T-helper 1 cell treated with Interleukin-12 subunit alpha and Interleukin-12 subunit beta and Interleukin-4 antibody, amounts not matched to agents 30 μg/mL and 1 μg/mL, for 36 hours (primary cell): ENCODE results near the gene SCAMP4.
A peak's percentile ranks its signal among the peaks of the same experiment; 100 is the strongest.

Experiments used
- H3K27ac Mint-ChIP-seq: one replicate; pipeline ENCODE4 v1.8.0; 2021; ENCODE audit warnings: mild to moderate bottlenecking, mixed read lengths
- H3K27me3 Mint-ChIP-seq: one replicate; pipeline ENCODE4 v1.8.0; 2021; ENCODE audit warnings: low read depth, mixed read lengths
- H3K36me3 Mint-ChIP-seq: one replicate; pipeline ENCODE4 v1.8.0; 2021; ENCODE audit warnings: low read depth, mixed read lengths
- H3K4me1 Mint-ChIP-seq: one replicate; pipeline ENCODE4 v1.8.0; 2021; ENCODE audit warnings: low read depth, mixed read lengths
- H3K4me3 Mint-ChIP-seq: one replicate; pipeline ENCODE4 v1.8.0; 2021; ENCODE audit warnings: mild to moderate bottlenecking, moderate library complexity, mixed read lengths
- H3K9me3 Mint-ChIP-seq: one replicate; pipeline ENCODE4 v1.8.0; 2021; ENCODE audit warnings: mixed read lengths

Gene SCAMP4

GRCh38 chr19:1905110-1905862, at the start of gene SCAMP4, which contains the start of gene ADAT3:
Gene SCAMP4 (plus strand): TSS chr19:1905399. CDS start chr19:1915020, 9,621 bp downstream.
Gene ADAT3 (plus strand): TSS chr19:1905399. CDS start chr19:1912048, 6,649 bp downstream.
- peak within 1 kb of the TSS; percentile 84 for H3K27ac Mint-ChIP-seq
- peak within 1 kb of the TSS; percentile 90 for H3K4me3 Mint-ChIP-seq
- H3K9me3 Mint-ChIP-seq = no peaks in the 10 kb centered on the region
- no peaks in the 10 kb centered on the region for H3K27me3 Mint-ChIP-seq
- peaks cover 1% of the 10 kb centered on the region for H3K36me3 Mint-ChIP-seq
- H3K4me1 Mint-ChIP-seq = peaks cover 24% of the 10 kb centered on the region

DNA sequence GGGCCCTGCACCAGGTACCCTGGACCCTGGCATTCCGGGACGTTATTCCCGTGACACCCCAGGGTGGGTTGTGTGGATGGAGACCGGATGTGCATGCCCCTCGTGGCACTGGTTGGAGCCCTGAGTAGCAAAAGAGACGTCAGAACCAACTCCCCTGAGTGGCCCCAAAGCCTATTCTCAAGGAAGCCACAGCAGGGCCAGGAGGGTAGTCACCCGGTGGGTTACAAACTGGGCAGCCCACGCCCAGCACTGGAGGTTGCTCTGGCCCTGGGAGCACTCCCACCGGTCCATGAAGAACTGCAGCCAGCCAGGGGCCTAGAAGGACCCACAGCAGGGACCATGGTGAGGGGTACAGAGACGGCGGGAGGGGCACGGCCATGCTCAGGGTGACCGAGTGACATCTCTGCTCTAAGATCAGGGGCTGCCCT, 49.4 kb upstream of the SCAMP4 start:
- no peaks in the 10 kb centered on the region for H3K27me3 Mint-ChIP-seq
- H3K27ac Mint-ChIP-seq = peak overlapping the region; percentile 89
- H3K4me1 Mint-ChIP-seq = peaks cover 29% of the 10 kb centered on the region
- peak overlapping the region; percentile 79 for H3K4me3 Mint-ChIP-seq
- H3K9me3 Mint-ChIP-seq = no peaks in the 10 kb centered on the region
- peaks cover 2% of the 10 kb centered on the region for H3K36me3 Mint-ChIP-seq

- Mint-ChIP-seq H3K36me3 (peaks cover 2% of the 10 kb centered on the region), H3K9me3 (no peaks in the 10 kb centered on the region), H3K4me1 (peaks cover 28% of the 10 kb centered on the region)
Measured at GRCh38 chr19:1856345-1856697, 48.9 kb upstream of the SCAMP4 start.

DNA sequence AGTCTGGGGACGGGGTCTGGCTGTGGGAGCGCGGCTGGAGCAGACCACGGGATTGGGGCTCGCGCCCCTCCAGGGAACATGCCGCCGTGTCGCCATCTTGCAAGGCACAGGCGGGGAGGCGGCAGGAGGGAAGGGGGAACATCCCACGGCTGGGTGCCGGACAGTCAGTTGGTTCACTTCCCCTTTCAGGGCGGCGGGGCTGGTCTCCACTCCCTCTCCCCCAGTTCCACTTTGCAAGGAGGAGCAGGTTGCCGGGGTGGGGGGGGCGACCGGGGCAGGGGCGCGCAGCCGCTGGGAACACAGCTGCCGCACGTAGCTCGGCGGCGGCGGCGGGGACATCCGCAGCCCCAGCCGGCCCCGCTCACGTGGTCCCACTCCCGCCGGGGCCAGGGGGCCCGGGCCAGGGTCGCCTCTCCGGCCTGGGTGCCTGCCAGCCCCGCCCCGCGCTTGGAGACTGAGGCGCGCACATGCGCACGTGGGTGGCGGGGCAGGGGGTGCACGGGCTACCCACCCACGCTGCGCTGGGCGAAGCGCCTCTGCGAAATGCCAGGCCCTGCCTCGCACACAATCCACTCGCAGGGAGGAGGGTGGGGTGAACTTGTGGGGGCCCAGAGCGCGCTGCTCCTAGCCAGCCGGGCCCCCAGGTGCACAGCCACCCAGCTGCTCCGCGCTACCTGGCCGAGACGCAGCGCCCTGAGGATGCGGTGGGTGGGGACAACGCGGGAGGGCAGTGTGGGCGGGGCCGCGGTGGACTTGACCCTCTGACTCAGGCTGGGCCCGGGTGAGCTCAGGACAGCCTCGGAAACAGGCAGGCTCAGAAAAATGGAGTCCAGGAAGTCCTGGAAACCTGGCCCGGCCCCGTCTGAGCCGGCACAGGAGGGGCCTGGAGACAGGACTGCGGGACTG, 48.2 kb upstream of the SCAMP4 start:
- Mint-ChIP-seq H3K27me3 (no peaks in the 10 kb centered on the region), H3K36me3 (peaks cover 2% of the 10 kb centered on the region), H3K27ac (peak overlapping the region; percentile 89), H3K4me1 (peaks cover 32% of the 10 kb centered on the region), H3K9me3 (no peaks in the 10 kb centered on the region), H3K4me3 (peak overlapping the region; percentile 79)

More at GRCh38 chr19:1856345-1856697, 48.9 kb upstream of the SCAMP4 start:
- Mint-ChIP-seq H3K27ac (peak overlapping the region; percentile 89), H3K4me3 (peak overlapping the region; percentile 79), H3K27me3 (no peaks in the 10 kb centered on the region)

GRCh38 chr19:1857648-1858326, 47.4 kb upstream of the SCAMP4 start:
- Mint-ChIP-seq H3K27me3 (no peaks in the 10 kb centered on the region), H3K27ac (no peak overlapping the region), H3K36me3 (peaks cover 2% of the 10 kb centered on the region), H3K4me3 (peak overlapping the region; percentile 42), H3K4me1 (peaks cover 32% of the 10 kb centered on the region), H3K9me3 (no peaks in the 10 kb centered on the region)

GRCh38 chr19:1858412-1859081, 46.7 kb upstream of the SCAMP4 start:
- Mint-ChIP-seq H3K27me3 (no peaks in the 10 kb centered on the region), H3K9me3 (no peaks in the 10 kb centered on the region), H3K36me3 (no peaks in the 10 kb centered on the region), H3K4me3 (peak overlapping the region; percentile 46), H3K4me1 (peaks cover 26% of the 10 kb centered on the region), H3K27ac (no peak overlapping the region)

DNA sequence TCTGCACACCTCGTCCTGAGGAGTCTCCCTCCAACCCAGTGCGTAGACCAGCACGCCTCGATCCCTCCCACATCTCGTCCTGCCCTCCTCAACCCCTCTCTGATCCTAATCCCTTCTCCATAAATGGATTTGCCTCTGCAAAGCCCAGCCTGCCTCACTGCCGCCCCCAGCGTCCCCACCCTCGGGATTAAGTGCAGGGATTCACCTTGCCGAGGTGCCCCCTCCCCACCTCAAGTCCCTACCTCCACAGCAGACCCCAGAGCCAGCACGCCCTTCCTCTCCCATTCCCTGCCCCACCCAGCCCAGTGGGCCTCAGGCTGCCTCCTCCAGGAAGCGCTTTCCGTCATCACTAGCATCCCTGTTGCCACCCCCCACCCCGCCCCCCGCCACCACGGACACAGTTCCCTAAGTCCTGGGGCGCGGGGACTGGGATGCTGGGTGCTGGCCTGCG, 45.8 kb upstream of the SCAMP4 start:
- Mint-ChIP-seq H3K4me3 (peak overlapping the region; percentile 44), H3K36me3 (no peaks in the 10 kb centered on the region), H3K27me3 (no peaks in the 10 kb centered on the region), H3K4me1 (peaks cover 26% of the 10 kb centered on the region), H3K27ac (peak overlapping the region; percentile 20), H3K9me3 (no peaks in the 10 kb centered on the region)

DNA sequence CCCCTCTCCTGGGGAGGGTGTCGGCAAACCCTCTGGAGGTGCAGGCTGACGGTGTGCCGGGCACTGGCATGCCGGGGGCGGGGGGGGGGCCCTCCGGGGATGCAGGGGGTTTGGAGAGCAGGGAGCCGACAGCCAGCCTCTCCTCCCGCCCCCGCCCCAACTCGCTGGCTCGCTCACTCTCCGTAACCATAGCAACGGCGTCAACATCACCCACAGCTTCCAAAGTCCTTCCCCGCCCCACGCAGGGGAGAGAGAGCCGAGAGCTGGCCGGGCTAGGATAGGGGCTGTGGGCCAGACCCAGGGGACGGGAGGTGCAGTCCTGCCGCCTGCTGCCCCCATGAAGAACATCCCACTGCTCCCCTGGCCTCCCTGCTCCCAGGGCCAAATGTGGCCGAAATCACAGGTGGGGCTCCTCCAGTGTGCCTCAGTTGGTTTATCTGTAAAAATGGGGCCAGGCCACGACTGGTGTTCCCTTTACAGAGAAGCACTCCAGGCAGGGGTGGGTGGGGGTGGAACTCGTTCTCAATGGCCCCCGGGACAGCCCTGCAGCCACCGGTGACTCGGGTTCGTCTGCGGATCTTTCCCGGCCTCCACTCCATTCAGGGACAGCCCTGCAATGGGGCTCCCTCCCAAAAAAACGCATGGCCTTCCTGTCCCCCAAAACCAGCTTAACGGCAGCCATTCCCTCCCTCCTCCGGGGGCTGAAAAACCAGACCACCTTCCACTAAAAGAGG, 45.0 kb upstream of the SCAMP4 start:
- H3K36me3 Mint-ChIP-seq = no peaks in the 10 kb centered on the region
- H3K4me3 Mint-ChIP-seq = no peak overlapping the region
- H3K27me3 Mint-ChIP-seq = no peaks in the 10 kb centered on the region
- H3K9me3 Mint-ChIP-seq = no peaks in the 10 kb centered on the region
- H3K4me1 Mint-ChIP-seq = peaks cover 20% of the 10 kb centered on the region
- no peak overlapping the region for H3K27ac Mint-ChIP-seq

DNA sequence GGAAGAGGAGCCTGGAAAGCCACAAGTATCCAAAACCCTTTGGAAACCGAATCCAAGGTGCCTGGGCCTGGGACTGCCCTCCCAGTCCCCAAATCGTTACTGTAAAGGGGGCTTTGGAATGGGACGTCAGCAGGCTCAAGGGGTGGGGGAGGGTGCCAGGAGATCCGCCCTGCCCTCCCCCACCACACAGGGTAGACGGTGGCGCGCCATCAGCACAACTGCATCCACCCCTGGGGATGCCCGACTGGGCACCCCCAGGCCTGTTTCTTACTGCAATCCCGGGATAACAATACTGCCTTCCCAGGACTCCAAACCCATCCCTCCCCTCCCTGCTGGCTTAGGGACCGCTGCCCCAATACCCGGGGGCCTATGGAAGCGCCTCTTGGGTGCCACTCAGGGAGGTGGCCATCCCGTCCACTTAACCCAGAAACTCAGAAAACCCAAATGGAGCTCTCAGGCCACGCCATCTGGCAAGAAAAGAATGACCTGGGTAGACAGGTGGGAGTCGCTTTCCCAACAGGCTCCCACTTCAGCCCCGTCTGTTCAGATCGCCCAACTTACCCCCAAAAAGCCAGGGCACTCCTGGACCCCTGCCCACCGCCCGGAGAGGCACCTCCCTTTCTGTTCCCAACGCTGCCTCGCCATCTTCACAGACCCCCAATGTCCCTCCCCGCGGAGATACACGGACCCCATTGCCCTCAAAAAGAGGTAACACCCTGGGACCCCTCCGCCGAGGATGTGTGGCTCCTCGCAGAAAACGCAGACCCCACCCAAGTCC, 44.2 kb upstream of the SCAMP4 start:
- no peaks in the 10 kb centered on the region for H3K27me3 Mint-ChIP-seq
- no peaks in the 10 kb centered on the region for H3K36me3 Mint-ChIP-seq
- no peaks in the 10 kb centered on the region for H3K9me3 Mint-ChIP-seq
- no peak overlapping the region for H3K27ac Mint-ChIP-seq
- H3K4me3 Mint-ChIP-seq = peak overlapping the region; percentile 93
- H3K4me1 Mint-ChIP-seq = peaks cover 18% of the 10 kb centered on the region

DNA sequence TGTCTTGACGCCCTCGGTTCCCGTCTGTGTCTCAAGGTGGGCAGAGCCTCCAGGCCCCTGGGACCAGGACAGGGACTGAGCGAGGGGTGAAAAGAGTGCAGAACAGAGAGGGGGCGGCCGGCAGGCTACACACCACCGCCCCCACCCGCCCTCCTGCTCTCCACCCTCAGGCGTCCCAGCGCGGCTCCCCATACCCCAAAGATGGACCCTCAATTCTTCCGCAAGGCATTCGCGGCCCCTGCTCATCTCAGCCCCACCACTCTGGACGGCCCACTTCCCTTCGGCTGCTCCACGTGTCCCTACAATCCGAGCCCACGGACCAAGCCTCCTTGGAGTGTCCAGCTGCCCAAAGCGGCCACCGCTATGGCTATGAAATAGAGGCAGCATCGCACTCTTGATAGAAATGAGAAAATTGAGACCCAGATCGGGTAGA, 43.6 kb upstream of the SCAMP4 start:
- Mint-ChIP-seq H3K4me3 (peak overlapping the region; percentile 93), H3K36me3 (no peaks in the 10 kb centered on the region), H3K9me3 (no peaks in the 10 kb centered on the region), H3K4me1 (peaks cover 15% of the 10 kb centered on the region), H3K27ac (peak overlapping the region; percentile 93), H3K27me3 (no peaks in the 10 kb centered on the region)

- peaks cover 15% of the 10 kb centered on the region for H3K4me1 Mint-ChIP-seq
- peak overlapping the region; percentile 93 for H3K27ac Mint-ChIP-seq
- H3K27me3 Mint-ChIP-seq = no peaks in the 10 kb centered on the region
- no peaks in the 10 kb centered on the region for H3K9me3 Mint-ChIP-seq
- H3K4me3 Mint-ChIP-seq = peak overlapping the region; percentile 93
- H3K36me3 Mint-ChIP-seq = peaks cover 3% of the 10 kb centered on the region
Measured at GRCh38 chr19:1862068-1862423, 43.2 kb upstream of the SCAMP4 start.

DNA sequence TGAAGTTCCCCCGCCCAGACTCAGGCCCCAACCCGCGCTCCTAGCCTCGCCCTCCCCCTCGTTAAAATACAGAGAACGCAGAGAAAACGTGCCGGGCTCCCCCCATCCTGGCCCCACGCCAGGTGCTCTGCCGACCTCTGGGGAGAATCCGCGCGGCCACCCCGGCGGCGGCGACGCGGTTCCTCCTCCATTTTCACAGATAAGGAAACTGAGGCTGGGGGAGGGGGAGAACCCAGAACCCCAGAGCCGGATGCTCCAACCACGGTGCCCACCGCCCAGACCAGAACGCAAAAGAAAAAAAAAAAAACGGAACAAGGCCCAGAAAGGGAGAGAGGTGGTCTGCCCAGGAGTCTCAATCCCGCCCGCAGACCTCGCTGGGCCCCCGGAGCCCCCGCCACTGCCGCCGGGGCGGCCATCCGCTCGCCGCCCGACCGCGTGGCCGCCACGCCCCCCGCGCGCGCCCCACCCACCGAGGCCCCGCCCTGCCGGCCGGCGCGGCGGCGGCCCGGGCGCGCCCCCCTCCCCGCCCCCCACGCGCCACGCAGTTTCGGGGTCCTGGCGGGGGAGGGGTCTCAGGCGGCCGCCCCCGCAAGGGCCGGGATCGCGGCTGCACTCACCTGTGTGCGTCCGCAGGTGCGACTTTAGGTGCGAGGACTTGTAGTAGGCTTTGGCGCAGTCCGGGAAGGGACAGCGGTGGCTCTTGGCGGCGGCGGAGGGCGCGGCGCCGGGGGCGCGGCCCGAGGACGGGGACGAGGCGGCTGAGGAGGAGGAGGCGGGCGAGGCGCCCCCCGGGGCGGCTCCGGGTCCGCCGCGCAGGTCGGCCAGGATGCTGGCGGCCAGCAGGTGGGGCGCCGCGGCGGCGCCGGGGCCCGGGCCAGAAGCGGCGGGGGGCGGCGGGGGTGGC, 42.5 kb upstream of the SCAMP4 start:
- Mint-ChIP-seq H3K27me3 (no peaks in the 10 kb centered on the region), H3K9me3 (no peaks in the 10 kb centered on the region), H3K4me3 (peak overlapping the region; percentile 93), H3K27ac (peak overlapping the region; percentile 93), H3K4me1 (peaks cover 15% of the 10 kb centered on the region), H3K36me3 (peaks cover 3% of the 10 kb centered on the region)
